GM21619 (cell line): Measurements from ENCODE around the gene CLCNKB.
"Not testable (repeated sequence)": the region's sequence is repeated elsewhere in the genome, so short reads cannot be mapped to it uniquely, and the experiment has no call there.

Experiments used
- ATAC-seq: cut with Tn5 transposase; IDR thresholded peaks from one replicate; pipeline ENCODE4 v1.9.1; 2021; ENCODE audit not compliant: unreplicated experiment

CLCNKB gene

GRCh38 chr1:16043521-16043920 is at the start of gene CLCNKB:
Gene CLCNKB, plus strand, starts transcription at chr1:16043782. Its CDS starts 711 bp downstream, at chr1:16044493.
- ATAC-seq: no peak

GRCh38 chr1:15994081-15994480 is 49.5 kb upstream of the CLCNKB start:
- ATAC-seq: no peak

- ATAC-seq: no peak
Observed at GRCh38 chr1:15994590-15995351, 48.8 kb upstream of the CLCNKB start.

- no peak for ATAC-seq
Observed at GRCh38 chr1:15997076-15997585, 46.5 kb upstream of the CLCNKB start.

- ATAC-seq: no peak
Observed at GRCh38 chr1:15997637-15998280, 45.8 kb upstream of the CLCNKB start.

GRCh38 chr1:15998929-15999328 is 44.7 kb upstream of the CLCNKB start:
- ATAC-seq: no peak

GRCh38 chr1:16001274-16001673 is 42.3 kb upstream of the CLCNKB start:
- ATAC-seq: not testable (repeated sequence)

GRCh38 chr1:16005597-16005996 is 38.0 kb upstream of the CLCNKB start:
- no peak for ATAC-seq

GRCh38 chr1:16006010-16006409 is 37.6 kb upstream of the CLCNKB start:
- ATAC-seq: no peak

GRCh38 chr1:16006552-16007485 is 36.8 kb upstream of the CLCNKB start:
- no peak for ATAC-seq

GRCh38 chr1:16007671-16008341 is 35.8 kb upstream of the CLCNKB start:
- ATAC-seq: no peak

- ATAC-seq: no peak
Observed at GRCh38 chr1:16009030-16009460, 34.5 kb upstream of the CLCNKB start.

- ATAC-seq: no peak
Observed at GRCh38 chr1:16009678-16010077, 33.9 kb upstream of the CLCNKB start.

- ATAC-seq: no peak
Observed at GRCh38 chr1:16010837-16011236, 32.7 kb upstream of the CLCNKB start.

- no peak for ATAC-seq
Observed at GRCh38 chr1:16011936-16012589, 31.5 kb upstream of the CLCNKB start.

- ATAC-seq: no peak
Observed at GRCh38 chr1:16012590-16013219, 30.9 kb upstream of the CLCNKB start.

- no peak for ATAC-seq
Observed at GRCh38 chr1:16013220-16013907, 30.2 kb upstream of the CLCNKB start.

GRCh38 chr1:16013908-16014258 is 29.7 kb upstream of the CLCNKB start:
- ATAC-seq: no peak
